Nephron progenitor cell (in vitro differentiated cells): ENCODE data around the gene KRT12.

Experiments used
- DNase-seq: peaks from one replicate; pipeline ENCODE4 v3.0.0; 2021
- H3K27ac Mint-ChIP-seq: 2 replicates; pipeline ENCODE4 v1.8.0; 2021; ENCODE audit warnings: mild to moderate bottlenecking, moderate library complexity, mixed read lengths
- H3K27me3 Mint-ChIP-seq: 2 replicates; pipeline ENCODE4 v1.8.0; 2021; ENCODE audit warnings: mild to moderate bottlenecking, low read depth, mixed read lengths; ENCODE audit not compliant: poor library complexity
- H3K36me3 Mint-ChIP-seq: 2 replicates; pipeline ENCODE4 v1.8.0; 2021; ENCODE audit warnings: low read depth, mixed read lengths
- H3K4me1 Mint-ChIP-seq: 2 replicates; pipeline ENCODE4 v1.8.0; 2021; ENCODE audit warnings: mixed read lengths
- H3K4me3 Mint-ChIP-seq: 2 replicates; pipeline ENCODE4 v1.8.0; 2021; ENCODE audit warnings: mild to moderate bottlenecking, moderate library complexity, mixed read lengths
- H3K9me3 Mint-ChIP-seq: 2 replicates; pipeline ENCODE4 v1.8.0; 2021; ENCODE audit warnings: mild to moderate bottlenecking, moderate library complexity, mixed read lengths
- TF ChIP-seq, protein P1 (sequence below): fragments of 200-600 bp; sonication (generic); IDR thresholded peaks from 2 replicates; pipeline ENCODE4 v1.5.0; 2021; ENCODE audit warnings: antibody characterized with exemption

The KRT12 gene

DNA sequence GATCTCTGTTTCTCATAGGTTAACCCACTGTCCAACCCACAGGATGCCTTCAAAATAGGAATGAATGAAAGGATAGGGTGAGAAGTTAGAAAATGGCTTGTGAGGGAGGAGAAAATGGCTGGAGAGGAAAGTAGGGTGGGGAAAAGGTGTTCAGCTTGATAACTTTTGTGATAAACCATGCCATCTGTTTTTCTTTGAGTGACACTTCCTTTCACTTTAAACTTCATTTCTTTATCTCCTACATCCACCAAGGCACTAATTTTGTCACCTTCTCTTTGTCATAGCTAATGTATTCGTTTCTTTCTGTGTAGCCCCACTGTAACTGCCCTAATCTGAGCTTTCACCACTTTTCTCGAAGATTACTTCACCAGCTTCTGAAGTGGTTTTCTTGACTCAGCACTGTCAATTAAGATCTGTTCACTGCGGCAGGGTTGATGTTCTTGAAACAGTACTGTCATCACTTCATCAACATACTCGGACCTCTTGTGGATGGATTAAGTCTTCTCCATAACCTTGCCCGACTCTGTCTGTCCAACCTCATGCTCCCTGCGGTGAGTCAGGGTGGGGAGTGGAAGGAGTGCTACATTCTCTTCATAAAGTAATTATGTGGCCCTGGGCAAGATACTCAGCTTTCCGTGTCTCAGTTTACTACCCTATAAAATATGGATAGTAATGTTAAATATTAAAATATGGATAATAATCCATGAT is 39.1 kb downstream of the KRT12 start:
- Mint-ChIP-seq H3K36me3 (no peaks in the 10 kb centered on the region), H3K4me3 (no peak overlapping the region), H3K4me1 (no peaks in the 10 kb centered on the region), H3K9me3 (no peaks in the 10 kb centered on the region), H3K27ac (no peak overlapping the region), H3K27me3 (peaks cover 25% of the 10 kb centered on the region)
- DNase-seq: no peak
- TF ChIP-seq, protein P1, sequence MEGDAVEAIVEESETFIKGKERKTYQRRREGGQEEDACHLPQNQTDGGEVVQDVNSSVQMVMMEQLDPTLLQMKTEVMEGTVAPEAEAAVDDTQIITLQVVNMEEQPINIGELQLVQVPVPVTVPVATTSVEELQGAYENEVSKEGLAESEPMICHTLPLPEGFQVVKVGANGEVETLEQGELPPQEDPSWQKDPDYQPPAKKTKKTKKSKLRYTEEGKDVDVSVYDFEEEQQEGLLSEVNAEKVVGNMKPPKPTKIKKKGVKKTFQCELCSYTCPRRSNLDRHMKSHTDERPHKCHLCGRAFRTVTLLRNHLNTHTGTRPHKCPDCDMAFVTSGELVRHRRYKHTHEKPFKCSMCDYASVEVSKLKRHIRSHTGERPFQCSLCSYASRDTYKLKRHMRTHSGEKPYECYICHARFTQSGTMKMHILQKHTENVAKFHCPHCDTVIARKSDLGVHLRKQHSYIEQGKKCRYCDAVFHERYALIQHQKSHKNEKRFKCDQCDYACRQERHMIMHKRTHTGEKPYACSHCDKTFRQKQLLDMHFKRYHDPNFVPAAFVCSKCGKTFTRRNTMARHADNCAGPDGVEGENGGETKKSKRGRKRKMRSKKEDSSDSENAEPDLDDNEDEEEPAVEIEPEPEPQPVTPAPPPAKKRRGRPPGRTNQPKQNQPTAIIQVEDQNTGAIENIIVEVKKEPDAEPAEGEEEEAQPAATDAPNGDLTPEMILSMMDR: no peak

DNA sequence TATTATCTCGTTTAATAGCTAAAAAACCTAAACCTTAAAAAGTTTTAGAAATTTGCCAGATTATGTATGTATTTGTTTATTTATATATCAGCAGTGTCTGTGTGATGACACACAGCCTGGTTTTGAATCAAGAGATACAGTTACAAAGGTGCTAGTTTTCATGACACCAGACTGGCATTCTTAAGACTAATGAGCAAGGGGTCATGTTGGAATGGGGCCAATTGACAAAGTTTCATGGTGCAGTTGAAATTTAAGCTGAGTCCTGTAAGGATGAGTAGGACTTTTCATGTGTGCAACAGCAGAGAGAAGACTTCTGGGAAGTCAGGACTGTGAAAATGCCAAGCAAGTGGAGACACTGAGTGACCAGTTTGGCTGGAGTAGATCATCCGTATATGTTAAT is 41.4 kb downstream of the KRT12 start:
- H3K27ac Mint-ChIP-seq: no peak overlapping the region
- DNase-seq: no peak
- H3K4me3 Mint-ChIP-seq: no peak overlapping the region
- peaks cover 7% of the 10 kb centered on the region for H3K36me3 Mint-ChIP-seq
- no peaks in the 10 kb centered on the region for H3K9me3 Mint-ChIP-seq
- H3K27me3 Mint-ChIP-seq: peaks cover 30% of the 10 kb centered on the region
- TF ChIP-seq, protein P1: no peak
- no peaks in the 10 kb centered on the region for H3K4me1 Mint-ChIP-seq

DNA sequence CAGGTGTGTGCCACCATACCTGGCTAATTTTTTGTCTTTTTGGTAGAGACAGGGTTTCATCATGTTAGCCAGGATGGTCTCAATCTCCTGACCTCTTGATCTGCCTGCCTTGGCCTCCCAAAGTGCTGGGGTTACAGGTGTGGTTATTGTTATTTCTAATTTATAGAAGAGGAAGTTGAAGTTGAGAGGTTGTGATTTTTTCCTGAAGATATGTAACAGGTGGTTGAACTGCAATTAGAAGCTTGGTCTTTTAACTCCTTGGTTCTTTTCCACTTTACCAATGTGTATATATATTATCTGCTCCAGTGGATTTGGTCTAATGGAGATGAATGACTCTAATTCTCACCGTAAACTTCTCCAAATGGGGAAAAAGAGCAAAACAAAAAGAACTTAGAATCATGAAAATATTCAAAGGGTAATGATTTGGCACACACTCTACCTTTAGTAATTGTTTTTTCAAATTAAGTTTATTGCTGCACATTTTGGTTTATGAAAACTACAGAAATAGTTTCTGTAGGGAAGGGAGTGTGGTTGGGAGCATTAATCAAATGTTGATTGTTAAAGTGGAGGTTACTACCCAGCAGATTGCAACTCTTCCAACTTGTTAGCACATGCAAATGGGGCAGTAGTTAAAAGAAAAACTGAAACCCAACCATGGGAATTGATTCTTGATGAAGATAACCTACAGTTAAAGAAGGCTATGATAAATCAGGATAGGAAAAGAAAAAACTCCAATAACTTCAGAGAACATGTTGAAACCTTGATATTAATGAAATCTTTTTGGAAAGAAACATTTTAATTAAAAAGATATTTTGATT is 42.8 kb downstream of the KRT12 start:
- no peak for DNase-seq
- peaks cover 35% of the 10 kb centered on the region for H3K27me3 Mint-ChIP-seq
- no peak overlapping the region for H3K4me3 Mint-ChIP-seq
- H3K9me3 Mint-ChIP-seq: no peaks in the 10 kb centered on the region
- TF ChIP-seq, protein P1: no peak
- H3K4me1 Mint-ChIP-seq: peaks cover 14% of the 10 kb centered on the region
- peaks cover 14% of the 10 kb centered on the region for H3K36me3 Mint-ChIP-seq
- no peak overlapping the region for H3K27ac Mint-ChIP-seq

DNA sequence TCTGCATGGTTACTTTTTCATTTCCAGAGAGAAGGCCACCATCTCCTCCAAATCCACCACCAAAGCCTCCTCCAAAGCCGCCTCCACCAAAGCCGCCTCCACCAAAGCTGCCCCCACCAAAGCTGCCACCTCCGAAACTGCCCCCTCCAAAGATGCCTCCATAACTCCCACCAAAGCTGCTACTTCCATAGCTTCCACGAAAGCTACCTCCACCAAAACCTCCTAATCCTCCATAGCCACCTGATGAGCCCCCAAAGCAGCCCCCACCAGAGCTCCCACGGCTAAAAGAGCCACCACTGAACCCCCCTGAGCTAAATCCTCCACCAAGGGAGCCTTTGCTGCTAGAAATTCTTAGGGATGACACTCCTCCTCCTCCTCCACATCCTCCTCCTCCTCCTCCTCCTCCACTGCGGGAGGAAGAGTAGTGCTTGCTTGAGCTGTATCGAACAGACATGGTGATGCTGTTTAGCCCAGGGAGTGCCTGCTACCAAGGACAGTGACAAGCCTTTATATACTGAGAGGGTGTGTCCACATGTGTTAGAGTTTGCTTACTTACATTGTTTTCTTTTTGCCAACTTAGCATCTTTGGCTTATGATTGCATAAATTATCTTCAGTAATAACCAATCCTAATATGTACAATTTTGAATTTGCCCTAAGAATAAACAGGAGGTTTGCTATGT is 44.8 kb downstream of the KRT12 start, which contains the start of gene KRT10:
Gene KRT10 (minus strand): TSS at position 483 of the 681 bp plus-strand sequence. CDS start 29 bp downstream, at position 454.
- Mint-ChIP-seq H3K4me3 (no peak within 1 kb of the TSS), H3K36me3 (peaks cover 26% of the 10 kb centered on the region), H3K4me1 (peaks cover 27% of the 10 kb centered on the region), H3K27ac (no peak within 1 kb of the TSS), H3K27me3 (peaks cover 33% of the 10 kb centered on the region), H3K9me3 (no peaks in the 10 kb centered on the region)
- TF ChIP-seq, protein P1: no peak
- no peak for DNase-seq

DNA sequence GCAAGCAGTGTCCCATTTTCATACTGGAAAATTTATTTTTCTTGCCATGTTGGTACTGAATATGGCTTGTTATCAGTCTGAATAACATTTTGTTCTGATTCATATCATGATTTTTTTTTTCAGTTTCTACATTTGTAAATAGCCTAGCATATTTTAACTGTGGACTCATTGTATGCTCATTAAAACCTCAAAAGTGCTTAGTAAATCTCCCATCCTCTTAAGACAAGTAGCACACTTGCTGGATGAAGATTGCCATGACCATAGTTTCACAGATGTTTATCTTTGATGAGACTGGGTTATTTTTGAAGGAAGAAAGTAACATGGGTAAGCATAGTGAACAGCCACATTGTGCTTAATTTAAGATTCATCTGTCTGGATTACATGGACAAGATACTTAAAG is 45.5 kb downstream of the KRT12 start:
- TF ChIP-seq, protein P1: no peak
- Mint-ChIP-seq H3K36me3 (peaks cover 33% of the 10 kb centered on the region), H3K4me3 (no peak overlapping the region), H3K27me3 (peaks cover 30% of the 10 kb centered on the region), H3K9me3 (no peaks in the 10 kb centered on the region), H3K4me1 (peaks cover 31% of the 10 kb centered on the region), H3K27ac (no peak overlapping the region)
- no peak for DNase-seq
